SU-DHL-6 (cell line): ENCODE measurements around the gene HMGB2.

Experiments used
- H2AFZ ChIP-seq: fragments of 200-600 bp; sonication (generic); 2 replicates; pipeline ENCODE4 v1.6.1; 2014; ENCODE audit warnings: low read depth, mild to moderate bottlenecking, moderate library complexity, mixed read lengths, antibody characterized with exemption, low read length; ENCODE audit not compliant: severe bottlenecking
- H3F3A ChIP-seq: fragments of 200-600 bp; shearing (Covaris generic); 2 replicates; pipeline ENCODE4 v1.6.0; 2016; ENCODE audit warnings: antibody characterized with exemption, mild to moderate bottlenecking; ENCODE audit not compliant: insufficient read depth
- H3K27ac ChIP-seq: fragments of 200-600 bp; sonication (generic); 2 replicates; pipeline ENCODE4 v1.5.1; 2016; ENCODE audit warnings: low read depth, mild to moderate bottlenecking, low read length, moderate library complexity, mixed read lengths
- H3K27me3 ChIP-seq: fragments of 200-600 bp; sonication (generic), shearing (Covaris generic); 2 replicates; pipeline ENCODE4 v1.6.0; 2014; ENCODE audit warnings: mild to moderate bottlenecking, low read length
- H3K36me3 ChIP-seq: fragments of 200-600 bp; sonication (generic); 2 replicates; pipeline ENCODE4 v1.6.1; 2014; ENCODE audit warnings: mild to moderate bottlenecking, low read length, mixed read lengths
- H3K4me2 ChIP-seq: fragments of 300-600, 200-600 bp; shearing (Covaris generic), sonication (generic); 2 replicates; pipeline ENCODE4 v1.6.0; 2014; ENCODE audit warnings: low read length, low read depth, mild to moderate bottlenecking; ENCODE audit not compliant: poor library complexity, severe bottlenecking
- H3K4me3 ChIP-seq: fragments of 200-600 bp; sonication (generic); 2 replicates; pipeline ENCODE4 v1.5.1; 2014; ENCODE audit warnings: antibody characterized with exemption, low read length, mild to moderate bottlenecking, mixed read lengths; ENCODE audit not compliant: insufficient read depth, poor library complexity, severe bottlenecking
- H3K79me2 ChIP-seq: fragments of 200-600 bp; sonication (generic); 2 replicates; pipeline ENCODE4 v1.6.1; 2014; ENCODE audit warnings: mild to moderate bottlenecking, low read length, moderate library complexity; ENCODE audit not compliant: insufficient read depth
- H3K9ac ChIP-seq: fragments of 200-600 bp; sonication (generic); 2 replicates; pipeline ENCODE4 v1.7.0; 2014; ENCODE audit warnings: mild to moderate bottlenecking, low read length
- H3K9me2 ChIP-seq: fragments of 200-600 bp; sonication (generic); replicated peaks from 2 replicates; pipeline ENCODE4 v1.6.1; 2014; ENCODE audit warnings: low read length; ENCODE audit not compliant: insufficient read depth
- H3K9me3 ChIP-seq: fragments of 200-600 bp; sonication (generic); 2 replicates; pipeline ENCODE4 v1.6.1; 2014; ENCODE audit warnings: low read length, mixed read lengths; ENCODE audit not compliant: insufficient read depth
- H4K20me1 ChIP-seq: fragments of 200-600 bp; sonication (generic); 2 replicates; pipeline ENCODE4 v1.6.1; 2014; ENCODE audit warnings: low read depth, mild to moderate bottlenecking, antibody characterized with exemption, low read length, moderate library complexity, mixed read lengths
- EZH2phosphoT487 ChIP-seq: fragments of 200-600 bp; sonication (generic), shearing (Covaris generic); conservative IDR thresholded peaks from 2 replicates; pipeline ENCODE4 v1.6.1; 2018; ENCODE audit warnings: mild to moderate bottlenecking, antibody characterized with exemption, low read length, moderate library complexity, mixed read lengths
- TF ChIP-seq, protein P1 (sequence below): fragments of 200-600 bp; sonication (generic); IDR thresholded peaks from one replicate; pipeline ENCODE4 v1.5.1; 2017; ENCODE audit warnings: antibody characterized with exemption, mild to moderate bottlenecking, low read length, moderate library complexity; ENCODE audit not compliant: insufficient read depth, poor library complexity, severe bottlenecking

The HMGB2 gene

GRCh38 chr4:173282256-173282562 lies 51.9 kb downstream of the HMGB2 start:
- H4K20me1 ChIP-seq, result no peaks in the 10 kb centered on the region
- no peak overlapping the region for H3K9ac ChIP-seq
- no peak overlapping the region for H3K4me2 ChIP-seq
- H3K27me3 ChIP-seq, result no peaks in the 10 kb centered on the region
- H3K9me2 ChIP-seq, result no peaks in the 10 kb centered on the region
- no peak overlapping the region for H3K4me3 ChIP-seq
- H3K27ac ChIP-seq, result no peak overlapping the region
- no peak for TF ChIP-seq EZH2phosphoT487
- TF ChIP-seq, protein P1, sequence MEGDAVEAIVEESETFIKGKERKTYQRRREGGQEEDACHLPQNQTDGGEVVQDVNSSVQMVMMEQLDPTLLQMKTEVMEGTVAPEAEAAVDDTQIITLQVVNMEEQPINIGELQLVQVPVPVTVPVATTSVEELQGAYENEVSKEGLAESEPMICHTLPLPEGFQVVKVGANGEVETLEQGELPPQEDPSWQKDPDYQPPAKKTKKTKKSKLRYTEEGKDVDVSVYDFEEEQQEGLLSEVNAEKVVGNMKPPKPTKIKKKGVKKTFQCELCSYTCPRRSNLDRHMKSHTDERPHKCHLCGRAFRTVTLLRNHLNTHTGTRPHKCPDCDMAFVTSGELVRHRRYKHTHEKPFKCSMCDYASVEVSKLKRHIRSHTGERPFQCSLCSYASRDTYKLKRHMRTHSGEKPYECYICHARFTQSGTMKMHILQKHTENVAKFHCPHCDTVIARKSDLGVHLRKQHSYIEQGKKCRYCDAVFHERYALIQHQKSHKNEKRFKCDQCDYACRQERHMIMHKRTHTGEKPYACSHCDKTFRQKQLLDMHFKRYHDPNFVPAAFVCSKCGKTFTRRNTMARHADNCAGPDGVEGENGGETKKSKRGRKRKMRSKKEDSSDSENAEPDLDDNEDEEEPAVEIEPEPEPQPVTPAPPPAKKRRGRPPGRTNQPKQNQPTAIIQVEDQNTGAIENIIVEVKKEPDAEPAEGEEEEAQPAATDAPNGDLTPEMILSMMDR, result no peak
- no peak overlapping the region for H2AFZ ChIP-seq
- H3K36me3 ChIP-seq, result no peaks in the 10 kb centered on the region
- H3K79me2 ChIP-seq, result no peaks in the 10 kb centered on the region; the same call in 1 of the 2 replicates
- H3K9me3 ChIP-seq, result peaks cover 11% of the 10 kb centered on the region; the same call in 1 of the 2 replicates
- no peaks in the 10 kb centered on the region for H3F3A ChIP-seq

GRCh38 chr4:173281406-173282255 lies 52.5 kb downstream of the HMGB2 start:
- H3K79me2 ChIP-seq, result no peaks in the 10 kb centered on the region; the same call in 1 of the 2 replicates

More at GRCh38 chr4:173281406-173282255, 52.5 kb downstream of the HMGB2 start:
- TF ChIP-seq, protein P1, result no peak
- no peak for TF ChIP-seq EZH2phosphoT487
- H3K9ac ChIP-seq, result no peak overlapping the region
- no peaks in the 10 kb centered on the region for H3K27me3 ChIP-seq
- 0 out of 2 replicates have a peak, but pooled peaks cover 5% of the 10 kb centered on the region for H3K9me3 ChIP-seq
- no peaks in the 10 kb centered on the region for H3F3A ChIP-seq
- no peak overlapping the region for H3K4me2 ChIP-seq
- H3K4me3 ChIP-seq, result no peak overlapping the region
- H4K20me1 ChIP-seq, result no peaks in the 10 kb centered on the region
- no peak overlapping the region for H3K27ac ChIP-seq
- H3K36me3 ChIP-seq, result no peaks in the 10 kb centered on the region
- H3K9me2 ChIP-seq, result no peaks in the 10 kb centered on the region
- no peak overlapping the region for H2AFZ ChIP-seq
